MM.1S (cell line): ENCODE data around the gene RAB37.

Source experiments
- DNase-seq: peaks from one replicate; pipeline ENCODE4 v3.0.0-alpha.2; 2015
- H2AFZ ChIP-seq: fragments of 300-600 bp; sonication (generic); 2 replicates; pipeline ENCODE4 v1.6.0; 2016; ENCODE audit warnings: antibody characterized with exemption, low read length
- H3F3A ChIP-seq: fragments of 300-600 bp; sonication (generic); 2 replicates; pipeline ENCODE4 v1.6.1; 2016; ENCODE audit warnings: mild to moderate bottlenecking, antibody characterized with exemption, low read length, moderate library complexity, mixed read lengths; ENCODE audit not compliant: insufficient read depth
- H3K27ac ChIP-seq: fragments of 300-600 bp; sonication (generic); 2 replicates; pipeline ENCODE4 v1.5.1; 2016; ENCODE audit warnings: mild to moderate bottlenecking, low read length
- H3K27me3 ChIP-seq: fragments of 300-600 bp; sonication (generic); replicated peaks from 2 replicates; pipeline ENCODE4 v1.6.0; 2016; ENCODE audit warnings: low read length; ENCODE audit not compliant: insufficient read depth
- H3K36me3 ChIP-seq: fragments of 300-600 bp; sonication (generic); replicated peaks from 2 replicates; pipeline ENCODE4 v1.6.1; 2016; ENCODE audit warnings: mild to moderate bottlenecking, low read length, mixed read lengths; ENCODE audit not compliant: insufficient read depth
- H3K4me1 ChIP-seq: fragments of 300-600 bp; sonication (generic); 2 replicates; pipeline ENCODE4 v1.6.1; 2016; ENCODE audit warnings: low read length, mixed read lengths
- H3K4me2 ChIP-seq: fragments of 300-600 bp; sonication (generic); 2 replicates; pipeline ENCODE4 v1.6.0; 2016; ENCODE audit warnings: low read depth, low read length
- H3K4me3 ChIP-seq: fragments of 300-600 bp; sonication (generic); 2 replicates; pipeline ENCODE4 v1.5.1; 2016; ENCODE audit warnings: low read length, mixed read lengths
- H3K79me2 ChIP-seq: fragments of 300-600 bp; sonication (generic); 2 replicates; pipeline ENCODE4 v1.6.1; 2016; ENCODE audit warnings: mixed run types, low read length, mixed read lengths
- H3K9ac ChIP-seq: fragments of 300-600 bp; sonication (generic); 2 replicates; pipeline ENCODE4 v1.6.1; 2016; ENCODE audit warnings: low read length, mixed read lengths
- H3K9me2 ChIP-seq: fragments of 300-600 bp; sonication (generic); replicated peaks from 2 replicates; pipeline ENCODE4 v1.6.1; 2016; ENCODE audit warnings: mild to moderate bottlenecking, low read length, mixed read lengths; ENCODE audit not compliant: insufficient read depth
- H3K9me3 ChIP-seq: fragments of 300-600 bp; sonication (generic); replicated peaks from 2 replicates; pipeline ENCODE4 v1.6.1; 2016; ENCODE audit warnings: mild to moderate bottlenecking, low read length, mixed read lengths; ENCODE audit not compliant: insufficient read depth
- H4K20me1 ChIP-seq: fragments of 300-600 bp; sonication (generic); 2 replicates; pipeline ENCODE4 v1.6.1; 2016; ENCODE audit warnings: mild to moderate bottlenecking, low read length, moderate library complexity, mixed read lengths; ENCODE audit not compliant: insufficient read depth
- EZH2 ChIP-seq: fragments of 300-600 bp; sonication (generic); optimal IDR thresholded peaks from 2 replicates; pipeline ENCODE3; 2017; ENCODE audit warnings: low read depth, mild to moderate bottlenecking, antibody characterized with exemption, low read length, mixed read lengths
- EZH2phosphoT487 ChIP-seq: fragments of 300-600 bp; sonication (generic); IDR thresholded peaks from 2 replicates; pipeline ENCODE4 v1.6.1; 2018; ENCODE audit warnings: antibody characterized with exemption, low read length
- TF ChIP-seq, protein P1 (sequence below): fragments of 300-600 bp; sonication (generic); IDR thresholded peaks from 2 replicates; pipeline ENCODE4 v1.5.1; 2016; ENCODE audit warnings: antibody characterized with exemption, low read length, mixed read lengths

RAB37 gene

DNA sequence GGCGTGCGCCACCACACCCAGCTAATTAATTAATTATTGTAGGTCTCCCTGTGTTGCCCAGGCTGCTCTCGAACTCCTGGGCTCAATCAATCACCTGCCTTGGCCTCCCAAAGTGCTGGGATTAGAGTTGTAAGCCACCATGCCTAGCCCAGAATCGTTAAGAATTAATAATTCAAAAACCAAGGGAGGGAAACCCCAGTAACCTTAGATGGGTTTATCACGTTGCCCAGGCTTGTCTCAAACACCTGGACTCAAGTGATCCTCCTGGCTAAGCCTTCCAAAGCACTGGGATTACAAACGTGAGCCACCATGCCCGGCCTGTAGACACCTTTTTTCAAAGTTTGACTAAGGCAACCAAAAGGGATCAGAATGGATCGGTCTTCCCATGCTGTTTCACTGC is 45.9 kb upstream of the RAB37 start:
- TF ChIP-seq, protein P1, sequence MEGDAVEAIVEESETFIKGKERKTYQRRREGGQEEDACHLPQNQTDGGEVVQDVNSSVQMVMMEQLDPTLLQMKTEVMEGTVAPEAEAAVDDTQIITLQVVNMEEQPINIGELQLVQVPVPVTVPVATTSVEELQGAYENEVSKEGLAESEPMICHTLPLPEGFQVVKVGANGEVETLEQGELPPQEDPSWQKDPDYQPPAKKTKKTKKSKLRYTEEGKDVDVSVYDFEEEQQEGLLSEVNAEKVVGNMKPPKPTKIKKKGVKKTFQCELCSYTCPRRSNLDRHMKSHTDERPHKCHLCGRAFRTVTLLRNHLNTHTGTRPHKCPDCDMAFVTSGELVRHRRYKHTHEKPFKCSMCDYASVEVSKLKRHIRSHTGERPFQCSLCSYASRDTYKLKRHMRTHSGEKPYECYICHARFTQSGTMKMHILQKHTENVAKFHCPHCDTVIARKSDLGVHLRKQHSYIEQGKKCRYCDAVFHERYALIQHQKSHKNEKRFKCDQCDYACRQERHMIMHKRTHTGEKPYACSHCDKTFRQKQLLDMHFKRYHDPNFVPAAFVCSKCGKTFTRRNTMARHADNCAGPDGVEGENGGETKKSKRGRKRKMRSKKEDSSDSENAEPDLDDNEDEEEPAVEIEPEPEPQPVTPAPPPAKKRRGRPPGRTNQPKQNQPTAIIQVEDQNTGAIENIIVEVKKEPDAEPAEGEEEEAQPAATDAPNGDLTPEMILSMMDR = no peak

DNA sequence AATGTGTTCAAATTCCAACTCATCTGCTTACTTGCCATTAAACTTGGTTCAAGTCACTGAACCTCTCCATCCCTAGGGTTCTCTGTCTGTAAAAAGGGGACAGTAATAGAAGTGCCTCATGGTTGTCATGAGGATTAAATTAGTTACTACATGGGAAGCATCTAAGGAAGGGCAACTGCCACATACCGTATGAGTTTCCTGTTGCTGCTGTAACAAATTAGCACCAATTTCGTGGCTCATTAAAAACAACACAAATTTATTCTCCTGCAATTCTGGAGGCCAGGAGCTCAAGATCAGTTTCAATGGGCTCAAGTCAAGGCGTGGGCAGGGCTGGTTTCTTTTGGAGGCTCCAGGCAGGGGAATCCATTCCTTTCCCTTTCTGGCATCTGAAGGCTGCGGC is 43.0 kb upstream of the RAB37 start:
- no peaks in the 10 kb centered on the region for H3K27me3 ChIP-seq
- H3K4me3 ChIP-seq = no peak overlapping the region
- no peak overlapping the region for H3K4me2 ChIP-seq
- no peak overlapping the region for H3K27ac ChIP-seq
- TF ChIP-seq, protein P1 = no peak
- TF ChIP-seq EZH2phosphoT487 = no peak
- no peak for TF ChIP-seq EZH2
- H2AFZ ChIP-seq = no peak overlapping the region
- H3K79me2 ChIP-seq = no peaks in the 10 kb centered on the region
- no peak overlapping the region for H3K9ac ChIP-seq
- no peaks in the 10 kb centered on the region for H3K9me3 ChIP-seq
- H3K9me2 ChIP-seq = no peaks in the 10 kb centered on the region
- peaks cover 8% of the 10 kb centered on the region for H3K4me1 ChIP-seq
- no peaks in the 10 kb centered on the region for H4K20me1 ChIP-seq
- no peaks in the 10 kb centered on the region for H3K36me3 ChIP-seq
- H3F3A ChIP-seq = peaks cover 5% of the 10 kb centered on the region
- no peak for DNase-seq

More for the DNA sequence above, 45.9 kb upstream of the RAB37 start:
- Histone ChIP-seq H4K20me1 (no peaks in the 10 kb centered on the region), H3K9me3 (no peaks in the 10 kb centered on the region), H3K9me2 (no peaks in the 10 kb centered on the region), H2AFZ (no peak overlapping the region), H3K4me1 (peaks cover 20% of the 10 kb centered on the region), H3K4me3 (no peak overlapping the region), H3K27ac (no peak overlapping the region), H3K79me2 (no peaks in the 10 kb centered on the region), H3K9ac (no peak overlapping the region), H3K27me3 (no peaks in the 10 kb centered on the region), H3K36me3 (no peaks in the 10 kb centered on the region), H3K4me2 (no peak overlapping the region), H3F3A (peaks cover 14% of the 10 kb centered on the region)
- no peak for DNase-seq

DNA sequence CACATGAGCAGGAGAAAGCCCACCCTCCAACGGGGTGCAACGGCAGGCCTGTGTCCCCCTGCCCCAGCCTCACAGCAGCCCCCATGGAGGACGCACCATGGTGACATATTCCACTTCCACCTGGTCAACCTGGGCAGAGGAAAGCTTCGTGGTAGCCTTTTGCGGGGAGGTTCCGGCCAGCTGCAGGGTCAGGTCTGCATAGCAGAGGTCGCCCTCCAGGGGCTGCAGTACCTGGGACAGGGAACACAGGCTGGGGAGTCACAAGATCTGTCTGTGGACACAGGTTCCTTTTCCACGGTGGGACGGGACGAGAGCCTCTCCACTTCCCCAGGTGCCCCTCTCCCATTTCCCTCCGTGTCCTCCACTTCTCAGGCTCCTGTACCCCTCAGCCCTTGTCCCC is 41.4 kb upstream of the RAB37 start:
- DNase-seq = no peak
- Histone ChIP-seq H3K9me3 (no peaks in the 10 kb centered on the region), H3K4me1 (no peaks in the 10 kb centered on the region), H3K4me3 (no peak overlapping the region), H3K27me3 (no peaks in the 10 kb centered on the region), H3K27ac (no peak overlapping the region), H3K79me2 (no peaks in the 10 kb centered on the region), H3K4me2 (no peak overlapping the region), H4K20me1 (no peaks in the 10 kb centered on the region), H3K36me3 (no peaks in the 10 kb centered on the region), H3K9ac (no peak overlapping the region), H2AFZ (no peak overlapping the region), H3F3A (no peaks in the 10 kb centered on the region), H3K9me2 (no peaks in the 10 kb centered on the region)
- no peak for TF ChIP-seq EZH2phosphoT487
- TF ChIP-seq, protein P1 = no peak
- no peak for TF ChIP-seq EZH2

DNA sequence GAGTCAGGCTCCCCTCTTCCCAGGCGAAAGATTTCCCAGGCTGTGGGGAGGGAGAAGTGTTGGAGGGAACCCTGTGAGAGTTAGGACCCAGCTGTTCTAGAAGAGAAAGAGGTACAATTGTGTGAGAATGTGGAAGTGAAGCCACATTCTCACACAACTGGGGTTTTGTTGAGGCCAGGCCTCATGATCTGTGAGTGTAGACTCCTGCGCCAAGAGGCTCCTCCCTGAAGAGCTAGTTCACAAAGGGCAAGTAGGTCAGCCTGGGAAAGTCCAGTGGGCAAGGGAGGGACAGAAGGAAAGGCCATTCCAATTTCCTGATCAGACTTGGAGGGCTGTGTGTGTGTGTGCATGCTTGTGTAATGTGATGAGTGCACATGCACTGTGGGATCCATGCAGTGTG is 39.5 kb upstream of the RAB37 start:
- no peaks in the 10 kb centered on the region for H3K79me2 ChIP-seq
- no peak overlapping the region for H3K27ac ChIP-seq
- H3K9ac ChIP-seq = no peak overlapping the region
- no peak overlapping the region for H3K4me3 ChIP-seq
- H3K36me3 ChIP-seq = no peaks in the 10 kb centered on the region
- H3K27me3 ChIP-seq = no peaks in the 10 kb centered on the region
- H4K20me1 ChIP-seq = no peaks in the 10 kb centered on the region
- no peak overlapping the region for H3K4me2 ChIP-seq
- H3F3A ChIP-seq = no peaks in the 10 kb centered on the region
- no peaks in the 10 kb centered on the region for H3K9me2 ChIP-seq
- no peaks in the 10 kb centered on the region for H3K4me1 ChIP-seq
- TF ChIP-seq EZH2phosphoT487 = no peak
- TF ChIP-seq, protein P1 = no peak
- TF ChIP-seq EZH2 = no peak
- DNase-seq = no peak
- no peaks in the 10 kb centered on the region for H3K9me3 ChIP-seq
- H2AFZ ChIP-seq = no peak overlapping the region
